Ovary (tissue), 3 donors: Measurements from ENCODE around the gene DUSP7.

Source experiments
- EP300 ChIP-seq: sonication (generic); formaldehyde crosslinking; IDR thresholded peaks from one replicate; pipeline ENCODE4 v1.6.1; 2017; ENCODE audit warnings: antibody characterized with exemption
- POLR2A ChIP-seq: fragments of 450-650 bp; IDR thresholded peaks from one replicate; pipeline ENCODE4 v1.6.1; 2017; ENCODE audit warnings: antibody characterized with exemption, mild to moderate bottlenecking, moderate library complexity
- TF ChIP-seq, protein P1 (sequence below), 3 donors: fragments of 450-650 bp in 2 of 3; fragments of 200-600 bp in 1 of 3; IDR thresholded peaks; one replicate each; pipeline versions ENCODE4 v1.5.1 to v1.8.0; 2016 to 2022; ENCODE audit warnings: antibody characterized with exemption in 3 of 3, mild to moderate bottlenecking in 1 of 3
- donor health status: DM: no; HTN: no; CAD: no.

- TF ChIP-seq, protein P1, sequence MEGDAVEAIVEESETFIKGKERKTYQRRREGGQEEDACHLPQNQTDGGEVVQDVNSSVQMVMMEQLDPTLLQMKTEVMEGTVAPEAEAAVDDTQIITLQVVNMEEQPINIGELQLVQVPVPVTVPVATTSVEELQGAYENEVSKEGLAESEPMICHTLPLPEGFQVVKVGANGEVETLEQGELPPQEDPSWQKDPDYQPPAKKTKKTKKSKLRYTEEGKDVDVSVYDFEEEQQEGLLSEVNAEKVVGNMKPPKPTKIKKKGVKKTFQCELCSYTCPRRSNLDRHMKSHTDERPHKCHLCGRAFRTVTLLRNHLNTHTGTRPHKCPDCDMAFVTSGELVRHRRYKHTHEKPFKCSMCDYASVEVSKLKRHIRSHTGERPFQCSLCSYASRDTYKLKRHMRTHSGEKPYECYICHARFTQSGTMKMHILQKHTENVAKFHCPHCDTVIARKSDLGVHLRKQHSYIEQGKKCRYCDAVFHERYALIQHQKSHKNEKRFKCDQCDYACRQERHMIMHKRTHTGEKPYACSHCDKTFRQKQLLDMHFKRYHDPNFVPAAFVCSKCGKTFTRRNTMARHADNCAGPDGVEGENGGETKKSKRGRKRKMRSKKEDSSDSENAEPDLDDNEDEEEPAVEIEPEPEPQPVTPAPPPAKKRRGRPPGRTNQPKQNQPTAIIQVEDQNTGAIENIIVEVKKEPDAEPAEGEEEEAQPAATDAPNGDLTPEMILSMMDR (IDR thresholded peaks at IDR 0.05) = no peak
- no peak for TF ChIP-seq POLR2A
- no peak for TF ChIP-seq EP300
Measured at GRCh38 chr3:52059781-52060180, 3.4 kb upstream of the DUSP7 start.
